GM12878 (cell line): ENCODE results near the gene HGS. TPM values are rescaled to one million over a fixed set of nuclear protein-coding genes. Genes with fewer than 3 reads are reported as not detected.
A peak's percentile ranks its signal among the peaks of the same experiment; 100 is the strongest.

Source experiments
- BCL3 ChIP-seq: IDR thresholded peaks from 2 replicates; pipeline ENCODE4 v1.6.1; 2011; ENCODE audit warnings: borderline replicate concordance, low read depth, mild to moderate bottlenecking, moderate library complexity, low read length; ENCODE audit not compliant: insufficient read depth, poor library complexity, severe bottlenecking
- BRCA1 ChIP-seq: IDR thresholded peaks from 2 replicates; pipeline ENCODE4 v1.6.1; 2011; ENCODE audit warnings: low read depth, low read length, improper control_type of control experiment
- CBFB ChIP-seq: IDR thresholded peaks from 2 replicates; pipeline ENCODE4 v1.6.1; 2016; ENCODE audit warnings: antibody characterized with exemption, low read depth
- CREB1 ChIP-seq: IDR thresholded peaks from 2 replicates; pipeline ENCODE4 v1.6.1; 2012; ENCODE audit warnings: low read depth, mild to moderate bottlenecking, inconsistent platforms
- CTCF ChIP-seq, 3 experiments: IDR thresholded peaks in 2 of 3; conservative IDR thresholded peaks in 1 of 3; 2 replicates each; pipeline ENCODE4 v1.5.1; 2011; ENCODE audit warnings: low read depth in 3 of 3, low read length in 3 of 3, mild to moderate bottlenecking in 3 of 3, control low read depth in 2 of 3, moderate library complexity in 2 of 3, inconsistent platforms in 1 of 3, mixed read lengths in 1 of 3; ENCODE audit not compliant: control insufficient read depth in 2 of 3, insufficient read depth in 1 of 3; ENCODE audit errors: extremely low read depth in 1 of 3
- E2F4 ChIP-seq: IDR thresholded peaks from 2 replicates; pipeline ENCODE4 v1.6.1; 2012; ENCODE audit warnings: low read depth, low read length, improper control_type of control experiment
- E4F1 ChIP-seq: fragments of 450-650 bp; IDR thresholded peaks from 2 replicates; pipeline ENCODE4 v1.6.1; 2018; ENCODE audit warnings: borderline replicate concordance, mild to moderate bottlenecking; ENCODE audit not compliant: partially characterized antibody
- FOXK2 ChIP-seq: fragments of 450-650 bp; IDR thresholded peaks from 2 replicates; pipeline ENCODE4 v1.6.1; 2017; ENCODE audit warnings: mild to moderate bottlenecking, moderate library complexity
- IKZF1 ChIP-seq: fragments of 450-650 bp; conservative IDR thresholded peaks from 2 replicates; pipeline ENCODE4 v1.6.1; 2017; ENCODE audit warnings: antibody characterized with exemption, mild to moderate bottlenecking
- IRF5 ChIP-seq: fragments of 450-650 bp; IDR thresholded peaks from 2 replicates; pipeline ENCODE4 v1.6.1; 2017; ENCODE audit warnings: borderline replicate concordance
- KDM1A ChIP-seq: fragments of 200-600 bp; sonication (generic); IDR thresholded peaks from 2 replicates; pipeline ENCODE4 v1.6.1; 2016; ENCODE audit warnings: borderline replicate concordance
- KLF5 ChIP-seq: fragments of 450-650 bp; IDR thresholded peaks from 2 replicates; pipeline ENCODE4 v1.6.1; 2014; ENCODE audit warnings: mild to moderate bottlenecking; ENCODE audit not compliant: partially characterized antibody
- MLLT1 ChIP-seq: fragments of 450-650 bp; IDR thresholded peaks from 2 replicates; pipeline ENCODE4 v1.6.1; 2016; ENCODE audit warnings: mild to moderate bottlenecking
- NR2C1 ChIP-seq: fragments of 450-650 bp; IDR thresholded peaks from 2 replicates; pipeline ENCODE4 v1.6.1; 2017; ENCODE audit warnings: antibody characterized with exemption, mild to moderate bottlenecking, moderate library complexity
- RELA ChIP-seq: fragments of 450-650 bp; IDR thresholded peaks from 2 replicates; pipeline ENCODE4 v1.8.0; 2014; ENCODE audit warnings: borderline replicate concordance; ENCODE audit not compliant: partially characterized antibody
- SIN3A ChIP-seq: IDR thresholded peaks from 2 replicates; pipeline ENCODE4 v1.6.1; 2012; ENCODE audit warnings: low read depth, low read length, improper control_type of control experiment
- SIX5 ChIP-seq: IDR thresholded peaks from 2 replicates; pipeline ENCODE4 v1.6.1; 2011; ENCODE audit warnings: mild to moderate bottlenecking, low read depth, low read length, moderate library complexity; ENCODE audit not compliant: severe bottlenecking
- TCF12 ChIP-seq: IDR thresholded peaks from 2 replicates; pipeline ENCODE4 v1.6.1; 2011; ENCODE audit warnings: low read depth, mild to moderate bottlenecking, low read length
- TCF3 ChIP-seq: IDR thresholded peaks from 2 replicates; pipeline ENCODE4 v1.6.1; 2012; ENCODE audit warnings: low read depth, mild to moderate bottlenecking, low read length, borderline replicate concordance; ENCODE audit not compliant: insufficient read depth
- YY1 ChIP-seq: IDR thresholded peaks from 2 replicates; pipeline ENCODE4 v1.6.1; 2011; ENCODE audit warnings: low read depth, mild to moderate bottlenecking, low read length
- polyA plus RNA-seq, 11 experiments: library from polyadenylated mRNA; depleted of rRNA in 4 of 11; unstranded in 6 of 11; stranded (reverse) in 5 of 11; fragments of >200 nt; fragmentation: Nextera tagmentation in 4 of 11; fragmentation: Illumina TruSeq in 1 of 11; extraction: Ambion mirVana in 4 of 11; extraction: Trizol in 1 of 11; gene quantifications; 1 replicate in 1 of 11; 2 replicates in 10 of 11; pipeline versions ENCODE4 v1.2.1 to v1.2.3, GENCODE V29; 2011 to 2016; ENCODE audit warnings: inconsistent platforms in 2 of 11, missing spikeins in 2 of 11, low read depth in 1 of 11
- total RNA-seq, 4 experiments: library from RNA; depleted of rRNA in 3 of 4; stranded (reverse); fragments of >200 nt in 3 of 4; fragmentation: Illumina TruSeq in 1 of 4; extraction: Trizol in 1 of 4; gene quantifications; 2 replicates each; pipeline versions ENCODE4 v1.2.1 to v1.2.3, GENCODE V29; 2013 to 2021

HGS gene
- total and polyA plus RNA-seq, 10 of the 15 experiments (the other 5 are each of a cell fraction or from before 2014, with no cell fraction given), result 2.2 to 85.6 (median 55.3) TPM

- TF ChIP-seq BCL3, result peak; percentile 54
- no peak for TF ChIP-seq CBFB
- TF ChIP-seq TCF3, result peak; percentile 51; the same call in 1 of the 2 replicates
- TF ChIP-seq KLF5, result peak; percentile 38
- no peak for TF ChIP-seq CTCF (IDR thresholded peaks at IDR 0.05 in 2 of 3, conservative IDR thresholded peaks at IDR 0.05 in 1 of 3; ENCODE audit: control insufficient read depth in 2 of 3, extremely low read depth in 1 of 3, insufficient read depth in 1 of 3, low read depth in 3 of 3, low read length in 3 of 3)
- TF ChIP-seq CREB1, result peak; percentile 41; the same call in 1 of the 2 replicates
- TF ChIP-seq FOXK2, result no peak
- peak; percentile 62 for TF ChIP-seq E2F4
- no peak for TF ChIP-seq E4F1
- no peak for TF ChIP-seq NR2C1
- no peak for TF ChIP-seq RELA
- peak; percentile 27 for TF ChIP-seq YY1
- peak; percentile 79 for TF ChIP-seq IKZF1
- TF ChIP-seq BRCA1, result no peak
- no peak for TF ChIP-seq SIX5
- TF ChIP-seq TCF12, result 0 out of 2 replicates have a peak, but pooled peaks have one; percentile 30
- no peak for TF ChIP-seq IRF5
- no peak for TF ChIP-seq KDM1A
- no peak for TF ChIP-seq MLLT1
- TF ChIP-seq SIN3A, result no peak; the same call in 1 of the 2 replicates
These were observed 28.1 kb downstream of the HGS start, which contains the start of gene SLC25A10 (continued) for GRCh38 chr17:81711814-81712467.
